Astrocyte (in vitro differentiated cells and primary cell): Measurements from ENCODE around the gene PCSK7.

Source experiments
- CTCF ChIP-seq: IDR thresholded peaks from 2 replicates; pipeline ENCODE4 v1.5.1; 2011; ENCODE audit warnings: low read depth, mild to moderate bottlenecking, inconsistent platforms, low read length, moderate library complexity; ENCODE audit not compliant: insufficient read depth
- EZH2 ChIP-seq: IDR thresholded peaks from 2 replicates; pipeline ENCODE4 v1.6.1; 2012; ENCODE audit warnings: mild to moderate bottlenecking, low read length, inconsistent platforms; ENCODE audit not compliant: insufficient read depth

GRCh38 chr11:117232911-117233409, 1.1 kb upstream of the PCSK7 start:
- TF ChIP-seq EZH2 (no peak), CTCF (no peak)
